ENCODE results near the gene TRIM64C.
"Not testable (repeated sequence)": the region's sequence is repeated elsewhere in the genome, so short reads cannot be mapped to it uniquely, and the experiment has no call there.

TRIM64C gene, protein sequence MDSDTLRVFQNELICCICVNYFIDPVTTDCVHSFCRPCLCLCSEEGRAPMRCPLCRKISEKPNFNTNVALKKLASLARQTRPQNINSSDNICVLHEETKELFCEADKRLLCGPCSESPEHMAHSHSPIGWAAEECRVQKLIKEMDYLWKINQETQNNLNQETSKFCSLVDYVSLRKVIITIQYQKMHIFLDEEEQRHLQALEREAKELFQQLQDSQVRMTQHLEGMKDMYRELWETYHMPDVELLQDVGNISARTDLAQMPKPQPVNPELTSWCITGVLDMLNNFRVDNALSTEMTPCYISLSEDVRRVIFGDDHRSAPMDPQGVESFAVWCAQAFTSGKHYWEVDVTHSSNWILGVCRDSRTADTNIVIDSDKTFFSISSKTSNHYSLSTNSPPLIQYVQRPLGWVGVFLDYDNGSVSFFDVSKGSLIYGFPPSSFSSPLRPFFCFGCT

GRCh38 chr11:49059012-49059411 lies at the start of gene TRIM64C:
TSS of gene TRIM64C (minus strand) at chr11:49059112. CDS start at chr11:49059112, 0 bp downstream.
- not testable (repeated sequence) for DNase-seq (ENCODE audit: low read depth, low spot score)

DNA sequence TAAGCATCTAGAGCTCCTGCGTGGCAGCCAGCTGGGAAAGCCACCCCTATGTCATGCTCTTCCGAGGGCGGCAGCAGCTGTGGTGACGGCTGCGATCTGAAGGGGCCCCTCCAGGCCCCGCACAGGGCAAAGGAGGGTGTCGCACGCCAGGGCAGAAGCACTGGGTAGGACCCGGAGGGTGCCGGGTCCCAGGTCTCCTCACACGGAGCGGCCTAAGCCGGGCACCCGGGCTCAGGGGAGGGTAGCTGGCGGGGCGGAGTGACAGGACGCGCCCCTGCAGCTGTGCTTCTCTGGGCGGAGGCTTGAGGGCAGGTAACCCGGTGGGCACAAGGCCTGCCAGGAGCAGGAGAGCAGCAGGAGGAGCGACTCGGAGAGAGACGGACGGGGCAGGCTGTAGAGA lies 43.4 kb upstream of the TRIM64C start:
- not testable (repeated sequence) for DNase-seq (ENCODE audit: low read depth, low spot score)

DNA sequence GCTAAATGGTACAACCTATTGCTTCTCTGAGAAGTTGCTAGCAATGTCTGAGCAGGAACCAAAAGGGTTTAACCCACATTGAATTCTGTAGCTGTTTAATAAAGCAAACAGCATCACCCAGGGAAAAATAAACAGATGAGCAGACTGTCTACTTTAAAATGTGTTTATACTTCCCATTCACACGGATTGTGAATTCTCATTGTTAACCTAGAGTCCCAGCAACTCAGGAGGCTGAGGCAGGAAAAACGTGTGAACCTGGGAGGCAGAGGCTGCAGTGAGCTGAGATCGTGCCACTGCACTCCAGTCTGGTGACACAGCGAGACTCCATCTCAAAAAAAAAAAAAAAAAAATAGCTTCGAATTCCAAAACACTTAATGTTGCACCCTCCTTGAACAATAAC lies 11.0 kb upstream of the TRIM64C start:
- DNase-seq (ENCODE audit: low read depth, low spot score), result not testable (repeated sequence)

DNA sequence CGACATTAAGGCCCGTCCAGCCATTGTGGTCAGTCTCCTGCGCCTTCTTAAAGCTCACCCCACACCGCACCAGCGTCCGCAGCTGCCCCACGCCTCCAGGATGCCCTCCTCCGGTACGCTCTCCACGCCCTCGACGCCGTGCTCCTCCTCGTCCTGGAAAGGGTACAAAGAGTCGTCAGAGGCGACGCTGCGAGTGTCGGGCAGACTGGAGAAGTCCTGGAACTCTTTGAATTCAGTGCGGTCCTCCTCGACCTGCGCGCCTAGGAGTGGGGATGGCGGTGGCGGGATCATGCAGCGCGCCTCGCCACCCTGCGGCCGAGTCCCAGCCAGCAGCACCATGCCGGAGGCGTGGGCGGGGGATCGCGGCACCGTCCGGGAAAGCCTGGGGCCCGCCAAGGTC lies 9.1 kb downstream of the TRIM64C start:
- not testable (repeated sequence) for DNase-seq (ENCODE audit: low read depth, low spot score)

GRCh38 chr11:49048229-49048628 lies 10.7 kb downstream of the TRIM64C start:
- not testable (repeated sequence) for DNase-seq (ENCODE audit: low read depth, low spot score)

DNA sequence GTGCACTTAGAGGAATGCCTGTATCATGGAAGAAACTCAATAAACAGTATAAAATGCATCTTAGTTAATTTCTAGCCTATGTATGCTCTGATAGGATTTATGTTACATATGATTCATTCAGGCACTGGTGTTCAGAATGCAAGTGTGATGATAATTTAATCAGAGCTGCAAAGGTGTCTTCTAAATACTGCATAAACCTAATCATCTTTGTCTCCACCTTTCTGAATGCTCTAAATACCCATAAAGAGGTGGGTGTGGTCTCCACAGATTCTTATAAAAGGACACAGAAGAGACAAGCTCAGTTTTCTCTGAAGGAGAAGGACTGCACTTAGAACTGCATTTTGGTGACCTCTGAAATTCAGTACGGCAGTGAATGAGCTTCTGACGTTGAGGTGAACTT lies 30.4 kb downstream of the TRIM64C start, which contains the start of gene TRIM49B:
TSS of gene TRIM49B (plus strand) at position 301 of the 400 bp plus-strand sequence. CDS start 2,777 bp downstream, outside the sequence.
- DNase-seq (ENCODE audit: low read depth, low spot score), result not testable (repeated sequence)
